ENCODE measurements around the gene FOXL1. TPM values are rescaled to one million over a fixed set of nuclear protein-coding genes. Genes with fewer than 3 reads are reported as not detected.

The FOXL1 gene
- polyA plus RNA-seq, 3 donors, result not detected

DNA sequence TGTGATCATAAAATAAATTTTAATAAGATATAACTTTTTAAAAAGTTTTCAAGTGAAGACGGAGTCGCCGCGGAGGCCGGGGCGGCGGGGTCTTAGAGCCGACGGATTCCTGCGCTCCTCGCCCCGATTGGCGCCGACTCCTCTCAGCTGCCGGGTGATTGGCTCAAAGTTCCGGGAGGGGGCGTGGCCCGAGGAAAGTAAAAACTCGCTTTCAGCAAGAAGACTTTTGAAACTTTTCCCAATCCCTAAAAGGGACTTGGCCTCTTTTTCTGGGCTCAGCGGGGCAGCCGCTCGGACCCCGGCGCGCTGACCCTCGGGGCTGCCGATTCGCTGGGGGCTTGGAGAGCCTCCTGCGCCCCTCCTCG lies 11.8 kb upstream of the FOXL1 start, which contains the start of gene FOXC2:
TSS of gene FOXC2 (plus strand) at position 229 of the 365 bp plus-strand sequence. CDS start 507 bp downstream, outside the sequence.
- Histone ChIP-seq H2AFZ (ENCODE audit: insufficient read depth, low read depth, low read length, poor library complexity, severe bottlenecking) (no peak within 1 kb of the TSS), H3K36me3 (replicated peaks in 1 of 2; ENCODE audit: control insufficient read depth in 1 of 2, insufficient read depth in 2 of 2, low read length in 2 of 2) (no peaks in the 10 kb centered on the region), H3K9me3 (replicated peaks in 1 of 2; ENCODE audit: control insufficient read depth in 1 of 2, insufficient read depth in 1 of 2, low read length in 2 of 2) (peaks cover 0 to 20% of the 10 kb centered on the region in 2 donors), H3K79me2 (ENCODE audit: insufficient read depth, low read length) (no peaks in the 10 kb centered on the region), H4K20me1 (ENCODE audit: insufficient read depth, low read length) (no peaks in the 10 kb centered on the region), H3K4me2 (replicated peaks; ENCODE audit: extremely low read depth, low read length, poor library complexity, severe bottlenecking) (peak within 1 kb of the TSS; percentile 29), H3K9ac (ENCODE audit: insufficient read depth, low read length, poor library complexity, severe bottlenecking) (no peak within 1 kb of the TSS), H3K27ac (ENCODE audit: low read depth in 1 of 2, low read length in 2 of 2) (no peak within 1 kb of the TSS), H3K4me1 (ENCODE audit: control insufficient read depth in 1 of 2, insufficient read depth in 2 of 2, low read length in 2 of 2) (peaks cover 4 to 9% of the 10 kb centered on the region in 2 donors), H3K4me3 (replicated peaks in 1 of 3; ENCODE audit: low read depth in 2 of 3, low read length in 3 of 3) (no peak within 1 kb of the TSS), H3K27me3 (ENCODE audit: control insufficient read depth in 2 of 2, insufficient read depth in 2 of 2, low read length in 2 of 2) (peaks cover 44 to 76% of the 10 kb centered on the region in 2 donors)
- Mint-ChIP-seq H3K9me3 (peaks cover 0 to 12% (median 0%) of the 10 kb centered on the region in 7 donors), H3K4me1 (peaks cover 22% of the 10 kb centered on the region), H3K27me3 (ENCODE audit: low read depth in 3 of 3) (peaks cover 78 to 91% (median 79%) of the 10 kb centered on the region in 3 donors), H3K4me3 (peak within 1 kb of the TSS in 1 of 2 donors; percentile 85), H3K36me3 (peaks cover 0 to 3% of the 10 kb centered on the region in 2 donors), H3K27ac (no peak within 1 kb of the TSS)
- no peak for DNase-seq
- WGBS (ENCODE audit: insufficient coverage), result 1% methylated on average over 30 of the region's 30 CpGs
- TF ChIP-seq, protein P1, sequence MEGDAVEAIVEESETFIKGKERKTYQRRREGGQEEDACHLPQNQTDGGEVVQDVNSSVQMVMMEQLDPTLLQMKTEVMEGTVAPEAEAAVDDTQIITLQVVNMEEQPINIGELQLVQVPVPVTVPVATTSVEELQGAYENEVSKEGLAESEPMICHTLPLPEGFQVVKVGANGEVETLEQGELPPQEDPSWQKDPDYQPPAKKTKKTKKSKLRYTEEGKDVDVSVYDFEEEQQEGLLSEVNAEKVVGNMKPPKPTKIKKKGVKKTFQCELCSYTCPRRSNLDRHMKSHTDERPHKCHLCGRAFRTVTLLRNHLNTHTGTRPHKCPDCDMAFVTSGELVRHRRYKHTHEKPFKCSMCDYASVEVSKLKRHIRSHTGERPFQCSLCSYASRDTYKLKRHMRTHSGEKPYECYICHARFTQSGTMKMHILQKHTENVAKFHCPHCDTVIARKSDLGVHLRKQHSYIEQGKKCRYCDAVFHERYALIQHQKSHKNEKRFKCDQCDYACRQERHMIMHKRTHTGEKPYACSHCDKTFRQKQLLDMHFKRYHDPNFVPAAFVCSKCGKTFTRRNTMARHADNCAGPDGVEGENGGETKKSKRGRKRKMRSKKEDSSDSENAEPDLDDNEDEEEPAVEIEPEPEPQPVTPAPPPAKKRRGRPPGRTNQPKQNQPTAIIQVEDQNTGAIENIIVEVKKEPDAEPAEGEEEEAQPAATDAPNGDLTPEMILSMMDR (IDR thresholded peaks at IDR 0.05), result no peak
- intact Hi-C loops (cut with micrococcal nuclease), result no loop called here

DNA sequence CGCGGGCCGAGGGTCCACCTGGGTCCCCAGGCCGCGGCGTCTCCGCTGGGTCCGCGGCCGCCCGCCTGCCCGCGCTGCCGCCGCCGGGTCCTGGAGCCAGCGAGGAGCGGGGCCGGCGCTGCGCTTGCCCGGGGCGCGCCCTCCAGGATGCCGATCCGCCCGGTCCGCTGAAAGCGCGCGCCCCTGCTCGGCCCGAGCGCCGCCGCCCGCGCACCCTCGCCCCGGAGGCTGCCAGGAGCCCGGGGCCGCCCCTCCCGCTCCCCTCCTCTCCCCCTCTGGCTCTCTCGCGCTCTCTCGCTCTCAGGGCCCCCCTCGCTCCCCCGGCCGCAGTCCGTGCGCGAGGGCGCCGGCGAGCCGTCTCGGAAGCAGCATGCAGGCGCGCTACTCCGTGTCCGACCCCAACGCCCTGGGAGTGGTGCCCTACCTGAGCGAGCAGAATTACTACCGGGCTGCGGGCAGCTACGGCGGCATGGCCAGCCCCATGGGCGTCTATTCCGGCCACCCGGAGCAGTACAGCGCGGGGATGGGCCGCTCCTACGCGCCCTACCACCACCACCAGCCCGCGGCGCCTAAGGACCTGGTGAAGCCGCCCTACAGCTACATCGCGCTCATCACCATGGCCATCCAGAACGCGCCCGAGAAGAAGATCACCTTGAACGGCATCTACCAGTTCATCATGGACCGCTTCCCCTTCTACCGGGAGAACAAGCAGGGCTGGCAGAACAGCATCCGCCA lies 11.2 kb upstream of the FOXL1 start:
- peaks cover 44 to 79% of the 10 kb centered on the region in 2 donors for H3K27me3 ChIP-seq (ENCODE audit: control insufficient read depth in 2 of 2, insufficient read depth in 2 of 2, low read length in 2 of 2)
- DNase-seq, result no peak
- H3K4me3 Mint-ChIP-seq, result peak overlapping the region in 1 of 2 donors; percentile 73
- WGBS (ENCODE audit: insufficient coverage), result 2% methylated on average over 87 of the region's 88 CpGs
- H3K27me3 Mint-ChIP-seq (ENCODE audit: low read depth in 3 of 3), result peaks cover 78 to 91% (median 79%) of the 10 kb centered on the region in 3 donors
- TF ChIP-seq, protein P1 (IDR thresholded peaks at IDR 0.05), result no peak
- no peak overlapping the region for H3K9ac ChIP-seq (ENCODE audit: insufficient read depth, low read length, poor library complexity, severe bottlenecking)
- peaks cover 4 to 9% of the 10 kb centered on the region in 2 donors for H3K4me1 ChIP-seq (ENCODE audit: control insufficient read depth in 1 of 2, insufficient read depth in 2 of 2, low read length in 2 of 2)
- peaks cover 22% of the 10 kb centered on the region for H3K4me1 Mint-ChIP-seq
- no peaks in the 10 kb centered on the region for H3K79me2 ChIP-seq (ENCODE audit: insufficient read depth, low read length)
- no peak overlapping the region for H2AFZ ChIP-seq (ENCODE audit: insufficient read depth, low read depth, low read length, poor library complexity, severe bottlenecking)
- intact Hi-C loops (cut with micrococcal nuclease), result no loop called here
- no peaks in the 10 kb centered on the region for H3K36me3 ChIP-seq (replicated peaks in 1 of 2; ENCODE audit: control insufficient read depth in 1 of 2, insufficient read depth in 2 of 2, low read length in 2 of 2)
- peaks cover 0 to 20% of the 10 kb centered on the region in 2 donors for H3K9me3 ChIP-seq (replicated peaks in 1 of 2; ENCODE audit: control insufficient read depth in 1 of 2, insufficient read depth in 1 of 2, low read length in 2 of 2)
- peak overlapping the region; percentile 29 for H3K4me2 ChIP-seq (replicated peaks; ENCODE audit: extremely low read depth, low read length, poor library complexity, severe bottlenecking)
- H3K27ac ChIP-seq (ENCODE audit: low read depth in 1 of 2, low read length in 2 of 2), result no peak overlapping the region
- H4K20me1 ChIP-seq (ENCODE audit: insufficient read depth, low read length), result no peaks in the 10 kb centered on the region
- H3K27ac Mint-ChIP-seq, result no peak overlapping the region
- peaks cover 0 to 3% of the 10 kb centered on the region in 2 donors for H3K36me3 Mint-ChIP-seq
- H3K4me3 ChIP-seq (replicated peaks in 1 of 3; ENCODE audit: low read depth in 2 of 3, low read length in 3 of 3), result no peak overlapping the region
- H3K9me3 Mint-ChIP-seq, result peaks cover 0 to 12% (median 0%) of the 10 kb centered on the region in 7 donors

Data from CD14-positive monocyte (primary cell).